AG09309 (cell line): ENCODE measurements around the gene TIMP2.

Experiments used
- DNase-seq: peaks from one replicate; pipeline ENCODE4 v3.0.0-alpha.2; 2010; ENCODE audit warnings: low read depth
- H3K4me3 ChIP-seq: 2 replicates; pipeline ENCODE4 v1.5.1; 2011; ENCODE audit warnings: mild to moderate bottlenecking, low read depth, low read length, moderate library complexity; ENCODE audit not compliant: control insufficient read depth
- CTCF ChIP-seq: IDR thresholded peaks from 2 replicates; pipeline ENCODE4 v1.5.1; 2011; ENCODE audit warnings: mild to moderate bottlenecking, low read depth, low read length, inconsistent platforms; ENCODE audit not compliant: insufficient read depth, control insufficient read depth; ENCODE audit errors: missing control alignments

TIMP2 gene

GRCh38 chr17:78962345-78962983 is 37.3 kb upstream of the TIMP2 start:
- no peak for DNase-seq
- TF ChIP-seq CTCF, result no peak
- no peak overlapping the region for H3K4me3 ChIP-seq

DNA sequence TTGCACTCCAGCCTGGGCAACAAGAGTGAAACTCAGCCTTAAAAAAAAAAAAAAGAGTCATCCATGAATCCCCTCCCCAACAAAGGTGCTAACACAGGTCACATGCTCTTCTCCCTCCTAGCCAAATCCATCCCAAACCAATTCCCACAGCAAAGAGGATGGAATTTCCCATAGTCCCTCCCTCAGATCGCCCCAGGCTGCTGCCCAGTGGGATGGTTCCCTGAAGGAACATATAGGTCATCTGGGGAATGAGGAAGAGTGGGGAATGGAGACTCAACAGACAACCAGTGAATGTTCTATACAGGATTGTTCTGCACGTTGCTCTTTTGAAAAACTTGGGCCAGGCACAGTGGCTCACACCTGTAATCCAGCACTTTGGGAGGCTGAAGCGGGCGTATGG is 36.4 kb upstream of the TIMP2 start:
- no peak for DNase-seq
- no peak for TF ChIP-seq CTCF

GRCh38 chr17:78960928-78961327 is 35.7 kb upstream of the TIMP2 start:
- DNase-seq, result no peak
- no peak overlapping the region for H3K4me3 ChIP-seq
- no peak for TF ChIP-seq CTCF

More for the DNA sequence above, 36.4 kb upstream of the TIMP2 start:
- H3K4me3 ChIP-seq, result no peak overlapping the region

- H3K4me3 ChIP-seq, result no peak overlapping the region
- DNase-seq, result no peak
- TF ChIP-seq CTCF, result no peak
These were observed 34.6 kb upstream of the TIMP2 start for GRCh38 chr17:78959803-78960202.

- TF ChIP-seq CTCF, result no peak
- H3K4me3 ChIP-seq, result no peak overlapping the region
- DNase-seq, result no peak
These were observed 33.5 kb upstream of the TIMP2 start for GRCh38 chr17:78958641-78959127.

DNA sequence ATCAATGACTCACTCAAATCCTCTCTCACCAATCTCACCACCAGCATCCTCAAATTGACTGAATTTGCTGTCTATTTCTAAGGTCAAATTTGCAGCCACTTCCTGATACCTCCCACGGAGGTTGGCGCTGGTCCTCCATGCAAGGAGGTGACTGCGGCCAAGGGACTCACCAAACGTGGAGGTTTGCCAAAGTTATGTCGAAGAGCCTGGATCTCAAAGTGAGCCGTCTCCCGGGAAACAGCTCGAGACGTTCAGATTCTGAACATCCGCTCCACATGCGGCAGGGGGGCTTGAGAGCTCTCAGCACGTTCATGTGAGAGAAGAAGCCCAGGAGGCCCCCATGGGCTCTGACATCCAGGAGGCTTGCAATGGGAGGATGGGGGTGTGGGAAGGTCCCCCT is 31.9 kb upstream of the TIMP2 start:
- no peak overlapping the region for H3K4me3 ChIP-seq
- DNase-seq, result no peak

More for the DNA sequence above, 31.9 kb upstream of the TIMP2 start:
- no peak for TF ChIP-seq CTCF
